ENCODE data around the gene SCT. TPM values are rescaled to one million over a fixed set of nuclear protein-coding genes. Genes with fewer than 3 reads are reported as not detected.
A peak's percentile ranks its signal among the peaks of the same experiment; 100 is the strongest.

The SCT gene, protein sequence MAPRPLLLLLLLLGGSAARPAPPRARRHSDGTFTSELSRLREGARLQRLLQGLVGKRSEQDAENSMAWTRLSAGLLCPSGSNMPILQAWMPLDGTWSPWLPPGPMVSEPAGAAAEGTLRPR
- total RNA-seq (2021; ENCODE audit: unreplicated experiment) (not detected), Bru-seq, nascent RNA (not detected), BruChase-seq, experiment 1, labeled RNA remaining after a 2-hour chase (percentile 30 among the genes with signal in this experiment), BruChase-seq, experiment 2, labeled RNA remaining after a 6-hour chase (not detected)
- polyA plus RNA-seq (2012; ENCODE audit: insufficient read length) = not detected
- long read RNA-seq = 0 reads

DNA sequence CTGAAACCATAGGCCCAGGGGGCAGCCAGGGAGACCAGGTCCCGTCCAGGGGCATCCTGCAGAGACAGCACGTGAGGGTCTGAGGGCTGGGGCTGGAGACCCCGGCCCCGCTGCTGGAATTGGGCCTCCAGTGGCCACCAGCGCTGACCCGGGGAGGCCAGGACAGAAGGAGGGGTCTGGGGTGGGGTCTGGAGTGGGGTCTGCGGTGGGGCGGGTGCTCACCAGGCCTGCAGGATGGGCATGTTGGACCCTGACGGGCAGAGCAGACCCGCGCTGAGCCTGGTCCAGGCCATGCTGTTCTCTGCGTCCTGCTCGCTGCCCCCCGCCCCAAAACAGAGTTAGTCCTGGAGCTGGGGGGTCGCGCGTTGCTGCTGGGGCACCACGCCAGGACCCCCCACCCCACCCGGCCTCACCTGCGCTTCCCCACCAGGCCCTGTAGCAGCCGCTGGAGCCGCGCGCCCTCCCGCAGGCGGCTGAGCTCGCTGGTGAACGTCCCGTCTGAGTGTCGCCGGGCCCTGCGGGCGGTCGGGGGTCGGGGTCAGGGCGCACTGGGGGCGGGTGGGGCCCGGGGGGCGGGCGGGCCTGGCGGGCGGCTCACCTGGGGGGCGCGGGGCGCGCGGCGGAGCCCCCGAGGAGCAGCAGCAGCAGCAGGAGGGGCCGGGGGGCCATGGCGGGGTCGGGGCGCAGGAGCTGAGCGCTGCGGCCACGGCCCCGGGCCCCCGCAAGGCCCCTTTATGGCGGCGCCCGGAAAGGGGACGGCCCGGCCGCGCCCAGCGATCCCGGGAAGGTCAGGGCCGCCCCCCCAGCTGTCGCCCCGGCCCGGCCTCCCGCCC, at the start of gene SCT:
Gene SCT, minus strand, starts transcription at position 707 of the 833 bp plus-strand sequence. Its CDS starts 38 bp downstream, at position 669.
- in situ Hi-C loops (cut with HindIII; ENCODE audit: low pct_unique_long_range_greater_than_20kb, low sequenced_read_pairs) (no loop called here), intact Hi-C loops (cut with micrococcal nuclease; ENCODE audit: unreplicated experiment) (no loop called here)
- ATAC-seq = no peak
- POLR2A ChIA-PET = no interaction called here
- H3K27me3 ChIP-seq (ENCODE audit: control insufficient read depth, insufficient read depth, low read length) = no peaks in the 10 kb centered on the region
- H3K9me3 ChIP-seq (ENCODE audit: control insufficient read depth, insufficient read depth, low read depth, low read length) = no peaks in the 10 kb centered on the region
- H3K27ac ChIP-seq (ENCODE audit: low read length) = no peak within 1 kb of the TSS
- CTCF ChIA-PET = no interaction called here
- DNase-seq (ENCODE audit: low read depth, low spot score) = no peak
- no peaks in the 10 kb centered on the region for H3K36me3 ChIP-seq (ENCODE audit: control insufficient read depth, insufficient read depth, low read length)
- no TSS peak for BruUV-seq (replicated peaks)
- peaks cover 11% of the 10 kb centered on the region for H3K4me1 ChIP-seq (ENCODE audit: control insufficient read depth, insufficient read depth, low read length)
- TF ChIP-seq SIN3A (IDR thresholded peaks at IDR 0.05; ENCODE audit: borderline replicate concordance, insufficient read depth, low read depth, low read length) = no peak
- no peak within 1 kb of the TSS for H3K4me3 ChIP-seq (ENCODE audit: low read depth in 2 of 2, low read length in 2 of 2)

DNA sequence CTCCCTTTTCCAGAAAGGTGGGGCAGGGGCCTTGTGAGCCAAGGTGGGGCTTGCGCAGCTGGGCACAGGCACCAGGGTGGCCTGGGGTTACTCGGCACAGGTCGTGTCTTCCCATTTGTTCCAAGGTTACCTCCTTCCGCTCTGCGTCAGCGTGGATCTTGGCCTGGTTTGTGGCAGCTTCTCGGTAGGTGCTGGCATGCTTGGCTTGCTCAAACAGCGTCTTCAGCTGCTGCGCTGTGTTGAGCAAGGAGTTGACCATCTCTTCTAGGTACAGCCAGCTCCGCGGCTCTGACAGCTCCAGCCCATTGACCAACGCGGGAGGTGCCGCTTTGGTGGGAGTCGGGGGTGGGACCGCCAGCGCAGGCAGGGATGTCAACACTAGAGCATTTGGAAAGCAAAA, 47.4 kb upstream of the SCT start:
- Histone ChIP-seq H3K27ac (ENCODE audit: low read length) (no peak overlapping the region), H3K4me1 (ENCODE audit: control insufficient read depth, insufficient read depth, low read length) (no peaks in the 10 kb centered on the region), H3K36me3 (ENCODE audit: control insufficient read depth, insufficient read depth, low read length) (peaks cover 15% of the 10 kb centered on the region), H3K9me3 (ENCODE audit: control insufficient read depth, insufficient read depth, low read depth, low read length) (no peaks in the 10 kb centered on the region), H3K4me3 (ENCODE audit: low read depth in 2 of 2, low read length in 2 of 2) (no peak overlapping the region), H3K27me3 (ENCODE audit: control insufficient read depth, insufficient read depth, low read length) (no peaks in the 10 kb centered on the region)
- no peak for TF ChIP-seq SIN3A (IDR thresholded peaks at IDR 0.05; ENCODE audit: borderline replicate concordance, insufficient read depth, low read depth, low read length)
- intact Hi-C loops (cut with micrococcal nuclease; ENCODE audit: unreplicated experiment) = no loop called here
- DNase-seq (ENCODE audit: low read depth, low spot score) (no peak), ATAC-seq (no peak)
- in situ Hi-C loops (cut with HindIII; ENCODE audit: low pct_unique_long_range_greater_than_20kb, low sequenced_read_pairs) = no loop called here
- CTCF ChIA-PET = no interaction called here
- POLR2A ChIA-PET = no interaction called here
- BruUV-seq (replicated peaks) = no TSS peak

DNA sequence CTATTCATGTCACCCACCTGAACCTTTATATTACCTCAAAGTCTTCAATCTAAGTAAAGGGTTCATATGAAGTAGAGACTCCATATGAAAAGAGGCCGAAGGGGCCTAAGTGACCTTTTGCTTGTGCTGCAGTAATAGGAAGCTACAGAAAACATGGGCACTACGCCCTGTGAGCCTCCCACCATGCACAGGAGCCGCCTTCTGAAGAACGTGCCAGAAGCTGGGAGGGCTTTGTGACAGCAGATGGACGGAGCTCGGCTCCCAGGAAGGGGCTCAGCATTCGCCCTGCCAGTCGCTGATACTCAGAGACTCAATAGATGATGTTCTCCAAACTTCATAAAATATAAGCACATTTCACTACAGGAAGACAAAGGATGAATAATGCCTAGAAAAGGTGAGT, 46.9 kb upstream of the SCT start:
- TF ChIP-seq TCF7L2 (IDR thresholded peaks at IDR 0.05; ENCODE audit: low read depth, low read length) (no peak), POLR2AphosphoS5 (IDR thresholded peaks at IDR 0.05; ENCODE audit: low read depth, low read length) (no peak), CTCF (IDR thresholded peaks at IDR 0.05) (no peak), SIN3A (IDR thresholded peaks at IDR 0.05; ENCODE audit: borderline replicate concordance, insufficient read depth, low read depth, low read length) (no peak)
- TF ChIP-seq, protein P1, sequence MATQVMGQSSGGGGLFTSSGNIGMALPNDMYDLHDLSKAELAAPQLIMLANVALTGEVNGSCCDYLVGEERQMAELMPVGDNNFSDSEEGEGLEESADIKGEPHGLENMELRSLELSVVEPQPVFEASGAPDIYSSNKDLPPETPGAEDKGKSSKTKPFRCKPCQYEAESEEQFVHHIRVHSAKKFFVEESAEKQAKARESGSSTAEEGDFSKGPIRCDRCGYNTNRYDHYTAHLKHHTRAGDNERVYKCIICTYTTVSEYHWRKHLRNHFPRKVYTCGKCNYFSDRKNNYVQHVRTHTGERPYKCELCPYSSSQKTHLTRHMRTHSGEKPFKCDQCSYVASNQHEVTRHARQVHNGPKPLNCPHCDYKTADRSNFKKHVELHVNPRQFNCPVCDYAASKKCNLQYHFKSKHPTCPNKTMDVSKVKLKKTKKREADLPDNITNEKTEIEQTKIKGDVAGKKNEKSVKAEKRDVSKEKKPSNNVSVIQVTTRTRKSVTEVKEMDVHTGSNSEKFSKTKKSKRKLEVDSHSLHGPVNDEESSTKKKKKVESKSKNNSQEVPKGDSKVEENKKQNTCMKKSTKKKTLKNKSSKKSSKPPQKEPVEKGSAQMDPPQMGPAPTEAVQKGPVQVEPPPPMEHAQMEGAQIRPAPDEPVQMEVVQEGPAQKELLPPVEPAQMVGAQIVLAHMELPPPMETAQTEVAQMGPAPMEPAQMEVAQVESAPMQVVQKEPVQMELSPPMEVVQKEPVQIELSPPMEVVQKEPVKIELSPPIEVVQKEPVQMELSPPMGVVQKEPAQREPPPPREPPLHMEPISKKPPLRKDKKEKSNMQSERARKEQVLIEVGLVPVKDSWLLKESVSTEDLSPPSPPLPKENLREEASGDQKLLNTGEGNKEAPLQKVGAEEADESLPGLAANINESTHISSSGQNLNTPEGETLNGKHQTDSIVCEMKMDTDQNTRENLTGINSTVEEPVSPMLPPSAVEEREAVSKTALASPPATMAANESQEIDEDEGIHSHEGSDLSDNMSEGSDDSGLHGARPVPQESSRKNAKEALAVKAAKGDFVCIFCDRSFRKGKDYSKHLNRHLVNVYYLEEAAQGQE (IDR thresholded peaks at IDR 0.05; ENCODE audit: insufficient read depth in 1 of 2, low read depth in 2 of 2, low read length in 1 of 2) = no peak
- Histone ChIP-seq H3K36me3 (ENCODE audit: control insufficient read depth, insufficient read depth, low read length) (peaks cover 15% of the 10 kb centered on the region), H3K9me3 (ENCODE audit: control insufficient read depth, insufficient read depth, low read depth, low read length) (no peaks in the 10 kb centered on the region), H3K27ac (ENCODE audit: low read length) (no peak overlapping the region), H3K4me3 (ENCODE audit: low read depth in 2 of 2, low read length in 2 of 2) (no peak overlapping the region), H3K27me3 (ENCODE audit: control insufficient read depth, insufficient read depth, low read length) (no peaks in the 10 kb centered on the region), H3K4me1 (ENCODE audit: control insufficient read depth, insufficient read depth, low read length) (no peaks in the 10 kb centered on the region)
- in situ Hi-C loops (cut with HindIII; ENCODE audit: low pct_unique_long_range_greater_than_20kb, low sequenced_read_pairs) = no loop called here
- ATAC-seq = no peak
- DNase-seq (ENCODE audit: low read depth, low spot score) = no peak
- intact Hi-C loops (cut with micrococcal nuclease; ENCODE audit: unreplicated experiment) = no loop called here
- no TSS peak for BruUV-seq (replicated peaks)
- CTCF ChIA-PET = interaction anchor here (0.6 kb wide), 1 partner anchor 48 kb away, joined by 3 read pairs; no protein-coding TSS in a partner anchor
- POLR2A ChIA-PET = no interaction called here

Measured in Panc1 (cell line).